Measurements from ENCODE around the gene IGFN1. TPM values are rescaled to one million over a fixed set of nuclear protein-coding genes. Genes with fewer than 3 reads are reported as not detected.

IGFN1 gene
- total RNA-seq, 2 donors from 2014 or later, result not detected

DNA sequence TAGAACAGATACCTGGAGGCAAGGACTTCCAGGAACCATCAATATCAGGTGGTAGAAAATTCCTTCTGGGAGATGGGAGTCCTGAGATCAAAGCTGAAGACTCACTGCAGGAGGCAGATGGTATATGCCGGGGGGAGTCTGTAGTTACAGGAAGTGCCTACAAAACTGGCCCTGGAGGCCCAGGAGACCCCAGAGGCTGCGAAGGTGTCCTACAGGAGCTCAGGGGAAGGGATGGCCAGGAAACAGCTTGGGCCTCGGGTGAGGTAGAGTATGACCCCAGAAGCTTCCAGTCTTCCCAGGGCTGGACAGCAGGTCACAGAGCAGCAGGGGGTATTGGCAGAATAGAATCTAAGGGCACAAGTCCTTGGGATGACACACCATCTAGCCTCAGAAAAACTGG, 16.4 kb downstream of the IGFN1 start:
- Histone ChIP-seq H3K4me3 (no peak overlapping the region), H3K4me1 (ENCODE audit: control insufficient read depth in 1 of 2, low read depth in 2 of 2) (no peaks in the 10 kb centered on the region), H3K27me3 (replicated peaks; ENCODE audit: insufficient read depth) (no peaks in the 10 kb centered on the region), H3K36me3 (no peaks in the 10 kb centered on the region), H3K27ac (no peak overlapping the region), H3K9me3 (no peaks in the 10 kb centered on the region)
- DNase-seq (ENCODE audit: low spot score) (no peak), ATAC-seq (ENCODE audit: insufficient number of reproducible peaks, low FRiP score, low read depth) (no peak)
- no peak for TF ChIP-seq CTCF (IDR thresholded peaks at IDR 0.05)

DNA sequence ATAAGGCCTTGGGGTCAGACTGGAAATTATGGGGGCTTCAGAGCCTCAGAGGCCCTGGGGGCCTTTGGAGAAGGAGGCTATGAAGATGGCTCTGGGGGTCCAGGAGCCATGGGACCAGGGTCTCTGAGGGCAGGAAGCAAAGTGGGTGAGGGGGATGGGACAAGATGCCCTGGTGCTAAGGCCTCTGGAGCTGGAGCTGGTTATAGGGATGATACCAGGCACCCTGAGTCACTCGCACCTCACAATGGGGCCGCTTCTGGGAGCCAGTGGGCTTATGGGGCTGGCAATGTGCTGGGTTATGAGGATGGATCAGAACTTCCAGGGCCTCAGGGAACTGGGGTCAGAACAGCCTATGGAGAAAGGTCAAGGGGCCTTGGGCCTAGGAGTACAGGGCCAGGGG, 17.6 kb downstream of the IGFN1 start:
- no peak overlapping the region for H3K4me3 ChIP-seq
- H3K4me1 ChIP-seq (ENCODE audit: control insufficient read depth in 1 of 2, low read depth in 2 of 2), result no peaks in the 10 kb centered on the region
- no peaks in the 10 kb centered on the region for H3K9me3 ChIP-seq
- DNase-seq (ENCODE audit: low spot score) (no peak), ATAC-seq (ENCODE audit: insufficient number of reproducible peaks, low FRiP score, low read depth) (no peak)
- H3K27ac ChIP-seq, result no peak overlapping the region
- no peaks in the 10 kb centered on the region for H3K27me3 ChIP-seq (replicated peaks; ENCODE audit: insufficient read depth)
- no peaks in the 10 kb centered on the region for H3K36me3 ChIP-seq
- no peak for TF ChIP-seq CTCF (IDR thresholded peaks at IDR 0.05)

DNA sequence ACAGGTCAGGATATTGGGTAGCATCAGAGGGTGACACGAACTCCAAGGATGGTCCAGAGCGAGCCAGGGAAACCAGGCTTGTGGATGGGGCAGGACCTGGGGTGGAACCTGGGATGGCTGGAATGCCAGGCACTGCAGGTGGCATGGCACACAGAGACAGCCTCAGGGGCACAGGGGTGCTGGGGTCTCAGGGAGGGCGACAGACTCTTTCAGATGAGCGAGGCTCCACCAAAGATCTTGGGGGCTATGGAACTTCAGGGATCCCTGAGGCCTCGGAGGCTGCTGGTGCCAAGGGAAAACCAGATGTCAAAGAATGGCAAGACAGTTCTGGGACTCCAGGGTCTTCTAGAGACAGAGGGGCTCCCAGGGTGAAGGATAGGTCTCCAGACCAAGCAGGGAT, 21.4 kb downstream of the IGFN1 start:
- DNase-seq (ENCODE audit: low spot score) (no peak), ATAC-seq (ENCODE audit: insufficient number of reproducible peaks, low FRiP score, low read depth) (no peak)

DNA sequence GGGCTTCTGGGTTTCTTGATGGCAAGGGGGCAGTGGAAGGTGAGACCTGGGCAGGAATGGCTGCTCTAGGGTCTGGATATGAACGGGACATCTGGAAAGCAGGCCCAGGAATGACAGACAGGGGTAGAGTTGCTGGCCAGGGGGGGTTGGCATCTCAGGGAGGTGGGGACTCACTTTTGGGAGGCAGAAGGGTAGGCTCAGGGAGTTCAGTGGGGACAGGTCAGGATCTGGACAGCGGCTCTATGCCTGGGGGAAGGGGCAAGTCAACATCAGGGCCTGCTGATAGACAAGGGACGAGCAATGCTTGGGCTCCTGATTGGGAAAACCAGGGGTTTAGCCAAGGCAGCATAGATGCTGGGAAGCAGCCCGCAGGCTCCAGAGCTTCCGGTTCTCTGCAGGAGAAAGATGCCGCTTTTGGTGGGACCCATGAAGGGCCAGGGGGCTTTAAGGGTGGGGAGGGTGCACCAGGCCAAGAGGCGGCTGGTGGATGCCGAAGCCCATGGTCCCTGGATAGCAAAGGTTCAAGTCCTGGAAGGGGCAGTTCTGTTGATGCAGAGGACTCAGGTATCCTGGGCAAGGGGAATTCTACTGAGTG, 21.9 kb downstream of the IGFN1 start:
- ATAC-seq (ENCODE audit: insufficient number of reproducible peaks, low FRiP score, low read depth), result no peak
- no peaks in the 10 kb centered on the region for H3K9me3 ChIP-seq
- no peak overlapping the region for H3K4me3 ChIP-seq
- no peaks in the 10 kb centered on the region for H3K27me3 ChIP-seq (replicated peaks; ENCODE audit: insufficient read depth)
- DNase-seq (ENCODE audit: low spot score), result no peak
- no peak for TF ChIP-seq CTCF (IDR thresholded peaks at IDR 0.05)
- no peak overlapping the region for H3K27ac ChIP-seq
- H3K4me1 ChIP-seq (ENCODE audit: control insufficient read depth in 1 of 2, low read depth in 2 of 2), result no peaks in the 10 kb centered on the region
- no peaks in the 10 kb centered on the region for H3K36me3 ChIP-seq

More for the DNA sequence above, 21.4 kb downstream of the IGFN1 start:
- H3K27ac ChIP-seq, result no peak overlapping the region
- no peaks in the 10 kb centered on the region for H3K36me3 ChIP-seq
- H3K4me1 ChIP-seq (ENCODE audit: control insufficient read depth in 1 of 2, low read depth in 2 of 2), result no peaks in the 10 kb centered on the region
- H3K4me3 ChIP-seq, result no peak overlapping the region
- TF ChIP-seq CTCF (IDR thresholded peaks at IDR 0.05), result no peak
- H3K9me3 ChIP-seq, result no peaks in the 10 kb centered on the region
- no peaks in the 10 kb centered on the region for H3K27me3 ChIP-seq (replicated peaks; ENCODE audit: insufficient read depth)

DNA sequence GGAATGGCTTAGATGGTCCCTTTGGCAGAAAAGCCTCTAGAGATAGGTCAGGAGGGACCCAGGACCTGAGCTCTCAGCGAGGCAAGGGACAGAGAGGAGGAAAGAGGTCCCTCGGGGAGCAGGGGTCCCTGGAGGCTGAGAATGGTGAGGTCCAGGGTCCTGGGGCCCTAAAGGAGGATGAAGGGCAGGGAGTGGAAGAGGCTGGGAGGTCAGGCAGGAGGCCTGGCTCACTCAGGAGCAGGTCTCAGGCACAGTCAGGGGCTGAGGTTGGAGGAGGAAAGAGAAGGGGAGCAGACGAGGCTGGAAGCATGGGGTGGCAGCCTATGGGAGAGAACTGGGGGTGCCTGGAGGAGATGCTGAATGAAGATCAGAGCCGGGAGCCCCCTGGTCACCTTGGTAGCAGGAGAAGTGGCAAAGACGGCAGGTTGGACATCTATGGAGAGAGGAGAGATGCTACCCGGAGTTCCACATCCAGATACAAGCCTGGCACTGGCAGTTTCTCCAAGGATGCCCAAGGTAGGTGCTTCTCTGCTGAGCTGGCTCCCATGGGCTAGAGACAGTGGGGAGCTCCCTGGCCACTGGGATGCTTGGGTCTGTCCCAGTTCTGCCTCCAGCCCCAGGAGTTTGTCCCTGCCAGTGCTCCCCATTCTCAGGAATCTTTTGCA, 22.6 kb downstream of the IGFN1 start:
- Histone ChIP-seq H3K4me1 (ENCODE audit: control insufficient read depth in 1 of 2, low read depth in 2 of 2) (no peaks in the 10 kb centered on the region), H3K27ac (no peak overlapping the region), H3K4me3 (no peak overlapping the region), H3K27me3 (replicated peaks; ENCODE audit: insufficient read depth) (no peaks in the 10 kb centered on the region), H3K36me3 (no peaks in the 10 kb centered on the region), H3K9me3 (no peaks in the 10 kb centered on the region)
- TF ChIP-seq CTCF (IDR thresholded peaks at IDR 0.05), result no peak
- DNase-seq (ENCODE audit: low spot score), result no peak
- no peak for ATAC-seq (ENCODE audit: insufficient number of reproducible peaks, low FRiP score, low read depth)
